GM18868 (cell line): ENCODE results near the gene GMNN.
A peak's percentile ranks its signal among the peaks of the same experiment; 100 is the strongest.
"Not testable (repeated sequence)": the region's sequence is repeated elsewhere in the genome, so short reads cannot be mapped to it uniquely, and the experiment has no call there.

ENCODE experiments used
- ATAC-seq: cut with Tn5 transposase; IDR thresholded peaks from one replicate; pipeline ENCODE4 v1.9.1; 2021; ENCODE audit warnings: mild to moderate bottlenecking, moderate library complexity; ENCODE audit not compliant: unreplicated experiment

Gene GMNN

GRCh38 chr6:24761193-24761835, 13.4 kb upstream of the GMNN start:
- ATAC-seq, result no peak

- ATAC-seq, result no peak
Measured at GRCh38 chr6:24761851-24762250, 12.9 kb upstream of the GMNN start.

- ATAC-seq, result no peak
Measured at GRCh38 chr6:24763578-24763977, 11.2 kb upstream of the GMNN start.

- ATAC-seq, result not testable (repeated sequence)
Measured at GRCh38 chr6:24764833-24765828, 9.6 kb upstream of the GMNN start.

GRCh38 chr6:24765968-24766367, 8.8 kb upstream of the GMNN start:
- not testable (repeated sequence) for ATAC-seq

- ATAC-seq, result no peak
Measured at GRCh38 chr6:24766680-24767462, 7.9 kb upstream of the GMNN start.

- ATAC-seq, result no peak
Measured at GRCh38 chr6:24768361-24768760, 6.4 kb upstream of the GMNN start.

- ATAC-seq, result no peak
Measured at GRCh38 chr6:24775520-24776058, 852 bp downstream of the GMNN start.

GRCh38 chr6:24777227-24777626, 2.5 kb downstream of the GMNN start:
- ATAC-seq, result no peak

GRCh38 chr6:24778121-24778520, 3.4 kb downstream of the GMNN start:
- ATAC-seq, result no peak

- ATAC-seq, result no peak
Measured at GRCh38 chr6:24778878-24779277, 4.1 kb downstream of the GMNN start.

- peak; percentile 38 for ATAC-seq
Measured at GRCh38 chr6:24779416-24780016, 4.8 kb downstream of the GMNN start.

GRCh38 chr6:24780206-24780605, 5.5 kb downstream of the GMNN start:
- no peak for ATAC-seq

GRCh38 chr6:24788031-24788665, 13.4 kb downstream of the GMNN start:
- no peak for ATAC-seq

- no peak for ATAC-seq
Measured at GRCh38 chr6:24795106-24795505, 20.4 kb downstream of the GMNN start.

- ATAC-seq, result no peak
Measured at GRCh38 chr6:24796616-24797290, 22.0 kb downstream of the GMNN start.

GRCh38 chr6:24797596-24798216, 23.0 kb downstream of the GMNN start:
- ATAC-seq, result no peak

GRCh38 chr6:24798740-24799540, 24.2 kb downstream of the GMNN start, which contains the start of gene ARMH2:
ARMH2 (minus strand) TSS chr6:24798917; CDS start chr6:24798857, 60 bp downstream.
- no peak for ATAC-seq
